ENCODE results near the gene CTLA4.

The CTLA4 gene

DNA sequence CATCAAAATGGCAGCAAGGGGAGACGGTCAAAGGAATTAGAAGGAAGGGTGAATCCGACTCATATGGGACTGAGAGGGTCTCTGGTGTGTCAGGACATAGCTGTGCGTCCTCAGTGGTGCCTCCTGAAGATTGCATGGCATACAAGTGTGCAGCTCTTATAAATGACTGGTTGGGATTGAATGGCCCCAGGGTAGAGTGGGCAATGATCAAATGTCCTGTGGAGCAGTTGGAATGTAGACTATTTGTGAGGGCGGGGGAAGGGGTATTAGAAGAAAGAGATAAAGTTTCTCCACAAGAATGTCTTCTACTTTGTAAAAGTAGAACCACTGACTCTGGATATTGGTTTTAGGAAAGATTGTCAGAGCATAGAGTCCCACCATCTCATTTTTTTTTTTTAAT is 24.6 kb downstream of the CTLA4 start:
- DNase-seq, result no peak
- intact Hi-C loops (cut with DNase I; ENCODE audit: low total_unique reads), result no loop called here
- Histone ChIP-seq H3K9me3 (no peaks in the 10 kb centered on the region), H3K27me3 (no peaks in the 10 kb centered on the region), H3K4me3 (no peak overlapping the region), H3K36me3 (no peaks in the 10 kb centered on the region), H3K27ac (no peak overlapping the region), H3K4me1 (peaks cover 0 to 5% (median 0%) of the 10 kb centered on the region in 4 donors)
- TF ChIP-seq, protein P1, sequence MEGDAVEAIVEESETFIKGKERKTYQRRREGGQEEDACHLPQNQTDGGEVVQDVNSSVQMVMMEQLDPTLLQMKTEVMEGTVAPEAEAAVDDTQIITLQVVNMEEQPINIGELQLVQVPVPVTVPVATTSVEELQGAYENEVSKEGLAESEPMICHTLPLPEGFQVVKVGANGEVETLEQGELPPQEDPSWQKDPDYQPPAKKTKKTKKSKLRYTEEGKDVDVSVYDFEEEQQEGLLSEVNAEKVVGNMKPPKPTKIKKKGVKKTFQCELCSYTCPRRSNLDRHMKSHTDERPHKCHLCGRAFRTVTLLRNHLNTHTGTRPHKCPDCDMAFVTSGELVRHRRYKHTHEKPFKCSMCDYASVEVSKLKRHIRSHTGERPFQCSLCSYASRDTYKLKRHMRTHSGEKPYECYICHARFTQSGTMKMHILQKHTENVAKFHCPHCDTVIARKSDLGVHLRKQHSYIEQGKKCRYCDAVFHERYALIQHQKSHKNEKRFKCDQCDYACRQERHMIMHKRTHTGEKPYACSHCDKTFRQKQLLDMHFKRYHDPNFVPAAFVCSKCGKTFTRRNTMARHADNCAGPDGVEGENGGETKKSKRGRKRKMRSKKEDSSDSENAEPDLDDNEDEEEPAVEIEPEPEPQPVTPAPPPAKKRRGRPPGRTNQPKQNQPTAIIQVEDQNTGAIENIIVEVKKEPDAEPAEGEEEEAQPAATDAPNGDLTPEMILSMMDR (IDR thresholded peaks at IDR 0.05), result no peak

DNA sequence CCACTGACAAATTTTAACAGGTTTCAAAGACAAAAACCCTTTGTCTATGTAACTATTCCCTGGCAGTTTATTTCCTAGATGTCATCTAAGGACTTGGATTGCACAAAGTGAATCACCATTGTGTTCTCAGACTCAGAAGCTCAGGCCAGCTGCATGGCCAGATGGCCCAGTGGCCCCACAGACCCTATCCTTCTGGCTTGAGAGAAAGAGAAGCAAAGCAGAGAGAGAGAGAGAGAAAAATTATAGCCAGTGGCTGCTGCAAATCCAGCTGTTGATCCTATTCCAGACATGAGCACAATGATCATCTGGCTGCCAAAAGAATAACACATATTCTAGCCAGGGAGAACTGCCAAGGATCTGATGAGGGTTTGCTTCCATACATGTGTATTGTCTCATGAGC is 25.8 kb downstream of the CTLA4 start:
- DNase-seq, result no peak
- intact Hi-C loops (cut with DNase I; ENCODE audit: low total_unique reads), result no loop called here
- Histone ChIP-seq H3K4me1 (peaks cover 0 to 7% (median 0%) of the 10 kb centered on the region in 4 donors), H3K27me3 (no peaks in the 10 kb centered on the region), H3K36me3 (no peaks in the 10 kb centered on the region), H3K27ac (no peak overlapping the region), H3K4me3 (no peak overlapping the region), H3K9me3 (no peaks in the 10 kb centered on the region)
- TF ChIP-seq, protein P1 (IDR thresholded peaks at IDR 0.05), result no peak

DNA sequence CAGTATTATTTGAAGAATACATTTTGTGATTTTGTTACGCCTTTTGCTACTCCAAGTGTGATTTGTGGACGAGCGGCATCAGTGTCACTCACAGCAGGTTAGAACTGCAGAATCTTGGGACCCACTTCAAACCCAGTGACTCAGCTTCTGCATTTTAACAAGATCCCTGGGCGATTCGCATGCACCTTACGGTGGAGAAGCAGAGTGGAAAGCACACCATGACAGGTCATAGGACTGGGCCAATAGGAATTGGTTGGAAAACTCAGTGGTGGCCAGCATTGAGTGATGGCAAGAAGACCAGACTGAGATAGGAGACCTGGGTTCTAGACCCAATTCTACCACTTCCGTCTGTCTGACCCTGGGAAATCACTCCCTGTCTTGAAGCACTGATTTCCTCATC is 26.3 kb downstream of the CTLA4 start:
- Histone ChIP-seq H3K27ac (no peak overlapping the region), H3K4me1 (peaks cover 0 to 7% (median 0%) of the 10 kb centered on the region in 4 donors), H3K36me3 (no peaks in the 10 kb centered on the region), H3K27me3 (no peaks in the 10 kb centered on the region), H3K4me3 (no peak overlapping the region), H3K9me3 (no peaks in the 10 kb centered on the region)
- intact Hi-C loops (cut with DNase I; ENCODE audit: low total_unique reads), result no loop called here
- no peak for DNase-seq
- TF ChIP-seq, protein P1 (IDR thresholded peaks at IDR 0.05), result no peak

DNA sequence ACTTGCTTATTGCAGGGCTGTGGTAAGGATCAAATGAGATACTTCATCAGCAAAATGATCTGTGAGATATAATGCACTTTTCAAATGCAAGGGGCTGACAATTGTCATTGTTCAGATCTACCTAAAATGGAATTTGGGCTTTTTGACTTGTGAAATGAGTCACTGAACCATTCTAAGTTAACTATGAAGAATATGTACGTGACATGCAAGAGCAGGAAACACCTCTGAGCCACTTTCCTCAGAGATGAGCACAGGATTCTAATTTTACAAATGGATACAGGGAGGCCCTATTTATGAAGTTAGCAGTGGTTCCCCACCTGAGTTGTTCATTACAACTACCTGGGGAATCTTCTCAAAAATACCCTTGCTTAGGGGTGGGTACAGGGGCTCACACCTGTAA is 26.7 kb downstream of the CTLA4 start:
- intact Hi-C loops (cut with DNase I; ENCODE audit: low total_unique reads), result no loop called here
- no peak for DNase-seq
- Histone ChIP-seq H3K36me3 (no peaks in the 10 kb centered on the region), H3K27ac (no peak overlapping the region), H3K4me3 (no peak overlapping the region), H3K4me1 (peaks cover 0 to 7% (median 0%) of the 10 kb centered on the region in 4 donors), H3K9me3 (no peaks in the 10 kb centered on the region), H3K27me3 (no peaks in the 10 kb centered on the region)
- TF ChIP-seq, protein P1 (IDR thresholded peaks at IDR 0.05), result no peak

DNA sequence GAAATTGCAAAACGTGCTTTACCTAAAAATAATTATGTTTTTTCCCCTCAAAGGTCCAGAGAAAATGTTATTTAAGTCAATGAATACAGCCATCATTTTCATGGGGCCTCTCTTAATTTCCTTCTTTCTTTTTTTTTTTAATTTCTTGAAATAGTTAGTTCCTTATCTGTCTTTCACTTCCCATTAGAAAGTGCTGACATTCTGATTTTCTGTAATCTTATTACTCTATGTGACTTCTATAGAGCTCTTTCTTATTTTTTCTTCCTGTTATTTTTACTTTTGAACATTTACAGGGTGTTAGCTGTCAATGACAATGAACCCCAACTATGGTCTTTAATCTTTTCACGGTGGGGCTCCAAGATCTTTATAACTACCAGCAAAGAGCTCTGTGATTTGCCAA is 30.0 kb downstream of the CTLA4 start:
- intact Hi-C loops (cut with DNase I; ENCODE audit: low total_unique reads), result no loop called here
- TF ChIP-seq, protein P1 (IDR thresholded peaks at IDR 0.05), result no peak
- Histone ChIP-seq H3K4me3 (no peak overlapping the region), H3K9me3 (peaks cover 3 to 14% (median 3%) of the 10 kb centered on the region in 3 donors), H3K4me1 (peaks cover 0 to 20% (median 11%) of the 10 kb centered on the region in 4 donors), H3K36me3 (no peaks in the 10 kb centered on the region), H3K27me3 (no peaks in the 10 kb centered on the region), H3K27ac (no peak overlapping the region)
- no peak for DNase-seq

DNA sequence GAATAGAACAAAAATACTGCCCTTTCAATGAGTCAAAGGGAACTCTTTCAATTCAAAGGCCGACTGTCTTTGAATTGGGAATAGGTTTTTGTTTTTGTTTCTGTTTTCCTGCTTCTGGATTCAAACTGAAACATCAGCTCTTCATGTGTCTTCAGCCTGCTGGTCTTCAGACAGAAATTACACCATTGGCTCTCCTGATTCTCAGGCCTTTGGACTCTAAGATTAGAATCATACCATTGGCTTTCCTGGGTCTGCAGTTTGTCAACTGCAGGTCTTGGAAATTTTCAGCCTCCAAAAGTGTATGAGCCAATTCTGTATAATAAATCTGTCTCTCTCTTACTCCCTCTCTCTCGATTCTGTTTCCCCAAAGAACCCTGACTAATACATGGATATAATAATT is 31.1 kb downstream of the CTLA4 start:
- no peak overlapping the region for H3K27ac ChIP-seq
- no peak overlapping the region for H3K4me3 ChIP-seq
- TF ChIP-seq, protein P1 (IDR thresholded peaks at IDR 0.05), result no peak
- H3K27me3 ChIP-seq, result no peaks in the 10 kb centered on the region
- intact Hi-C loops (cut with DNase I; ENCODE audit: low total_unique reads), result no loop called here
- H3K4me1 ChIP-seq, result peaks cover 0 to 20% (median 11%) of the 10 kb centered on the region in 4 donors
- DNase-seq, result no peak
- peaks cover 3 to 18% (median 3%) of the 10 kb centered on the region in 3 donors for H3K9me3 ChIP-seq
- no peaks in the 10 kb centered on the region for H3K36me3 ChIP-seq

Measured in tibial artery (tissue), 4 donors.